HG02938 (cell line): Measurements from ENCODE around the gene SLC12A9.
"Not testable (repeated sequence)": the region's sequence is repeated elsewhere in the genome, so short reads cannot be mapped to it uniquely, and the experiment has no call there.

Experiments
- ATAC-seq: cut with Tn5 transposase; IDR thresholded peaks from one replicate; pipeline ENCODE4 v1.9.1; 2021; ENCODE audit warnings: mild to moderate bottlenecking, moderate library complexity; ENCODE audit not compliant: unreplicated experiment

SLC12A9 gene

DNA sequence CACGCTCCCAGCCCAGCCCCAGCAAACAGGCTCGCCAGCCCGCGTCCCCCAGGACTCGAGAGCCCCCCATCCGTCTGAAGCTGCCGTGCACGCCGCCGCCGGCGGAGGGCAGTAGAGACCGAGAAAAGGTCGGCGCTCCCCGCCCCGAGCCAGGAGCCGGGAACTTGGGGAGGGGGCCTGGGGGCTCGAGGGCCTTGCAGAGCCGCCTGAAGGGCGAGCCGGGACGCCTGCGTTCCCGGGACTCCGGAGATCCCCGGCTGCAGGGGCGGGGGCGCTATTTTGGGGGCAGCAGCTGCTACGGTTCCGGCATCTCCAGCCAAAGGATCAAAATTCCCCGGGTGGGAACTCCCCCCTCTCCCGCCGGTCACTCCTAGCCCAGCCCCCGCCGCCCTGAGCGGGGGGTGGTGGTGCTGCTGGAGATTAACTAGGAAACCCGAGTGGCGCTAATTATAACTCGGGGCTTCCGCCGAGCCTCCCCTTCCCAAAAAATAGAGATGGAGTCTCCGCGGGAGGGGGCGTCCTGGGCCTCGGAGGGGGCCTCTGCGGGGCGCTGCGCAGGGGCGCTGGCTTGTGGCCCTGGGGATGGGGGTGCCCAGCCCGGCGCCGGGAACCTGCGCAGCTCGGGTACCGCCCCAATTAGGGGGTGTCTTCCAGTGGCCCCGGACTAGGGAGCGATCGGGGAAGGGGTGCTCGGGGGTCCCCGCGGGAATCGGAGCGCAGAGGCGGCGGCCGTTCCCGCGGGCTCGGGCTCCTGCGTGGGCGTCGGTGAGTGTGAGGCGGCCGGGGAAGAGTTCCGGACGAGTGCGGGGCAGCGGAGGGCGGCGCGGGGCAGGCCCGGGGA, 42.6 kb downstream of the SLC12A9 start:
- ATAC-seq = no peak

DNA sequence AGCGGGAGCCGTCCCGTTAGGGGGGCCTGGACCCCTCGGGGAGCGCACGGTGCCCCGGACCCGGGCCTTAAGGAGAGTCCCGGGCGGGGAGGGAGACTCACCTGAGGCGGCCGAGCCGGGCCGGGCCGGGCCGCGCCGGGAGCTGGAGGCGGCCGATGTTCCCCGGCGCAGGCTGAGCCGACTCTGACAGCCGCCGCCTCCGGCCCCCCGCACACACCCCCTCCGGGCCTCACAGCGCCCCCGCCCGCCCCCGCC, 43.1 kb downstream of the SLC12A9 start, which contains the start of gene ACHE:
TSS of gene ACHE (minus strand) at position 188 of the 255 bp plus-strand sequence. CDS start 1,656 bp downstream, outside the sequence.
- ATAC-seq = no peak

DNA sequence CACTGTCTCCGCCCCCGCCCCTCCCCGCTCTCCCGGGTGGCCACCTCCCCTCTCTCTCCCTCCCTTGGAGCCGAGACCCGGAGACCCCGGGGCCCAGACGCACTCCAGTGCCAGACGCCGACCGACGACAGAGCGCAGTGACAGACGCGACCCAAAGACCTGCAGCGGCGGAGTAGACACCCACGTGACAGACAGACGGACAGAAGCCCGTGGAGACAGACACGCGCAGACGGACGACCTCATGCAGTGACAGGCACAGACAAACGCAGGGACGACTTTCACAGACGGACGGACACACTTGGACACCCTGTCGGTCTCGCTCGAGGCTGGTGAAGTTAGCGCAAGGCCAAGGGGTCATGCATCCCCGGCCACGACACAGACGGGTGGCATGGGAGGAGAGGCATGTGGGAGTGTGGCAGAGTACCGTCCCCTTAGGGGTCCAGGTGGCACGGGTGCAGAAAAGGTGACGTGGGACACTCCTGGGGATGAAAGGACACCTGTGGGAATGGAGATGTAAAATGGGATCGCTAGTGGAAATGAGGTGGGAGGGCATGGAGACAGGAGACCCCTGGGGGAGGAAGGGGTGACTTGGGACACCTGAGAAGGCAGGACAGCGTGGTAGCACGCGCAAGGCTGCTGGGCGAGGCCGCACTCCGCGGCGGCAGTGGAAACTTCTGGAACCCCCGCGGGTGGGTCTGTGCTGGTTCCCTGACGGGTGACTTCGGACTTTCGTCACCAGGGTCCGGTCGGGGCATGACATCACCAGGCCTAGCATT, 43.6 kb downstream of the SLC12A9 start:
- ATAC-seq = no peak

DNA sequence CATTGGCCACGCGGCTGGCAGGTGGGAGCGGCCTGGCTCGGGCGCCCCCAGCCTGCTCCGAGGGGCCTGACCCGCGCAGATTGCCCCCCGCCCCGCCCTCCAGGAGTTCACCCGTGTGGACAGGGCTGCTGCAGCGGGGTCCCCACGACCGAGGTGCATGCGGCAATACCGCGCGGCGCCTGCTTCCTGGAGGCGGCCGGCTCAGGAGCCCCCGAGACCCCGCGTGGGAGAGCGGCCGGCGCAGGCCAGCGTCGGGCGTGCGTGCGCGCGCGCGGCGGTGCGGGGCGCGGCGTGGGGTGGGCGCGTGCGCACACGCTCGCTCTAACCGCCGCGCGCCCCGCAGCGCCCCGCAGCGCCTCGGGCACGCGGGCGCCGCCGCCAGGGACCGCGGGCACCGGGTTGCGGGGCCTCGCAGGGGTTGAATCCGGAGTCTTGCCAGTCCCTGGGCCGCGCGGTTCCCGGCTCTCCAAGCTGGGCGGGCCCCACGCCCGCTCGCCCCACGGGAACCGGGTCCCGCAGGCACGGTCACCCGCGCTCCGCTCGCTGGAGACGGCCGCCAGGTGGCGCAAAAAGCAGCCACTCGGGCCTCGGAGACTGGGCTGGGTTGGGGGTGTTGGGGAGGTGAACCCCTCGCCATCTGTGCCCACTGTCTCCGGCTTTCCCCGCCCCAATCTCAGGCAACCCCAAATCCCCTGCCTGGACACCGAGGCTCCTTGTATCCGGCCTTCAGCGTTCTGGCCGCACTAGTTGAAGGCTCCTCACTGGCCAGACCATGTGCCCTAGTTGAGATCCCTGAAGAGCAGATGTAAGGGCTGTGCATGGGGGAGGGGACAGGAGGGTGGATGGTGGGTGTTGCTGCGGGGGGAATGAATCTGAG, 44.5 kb downstream of the SLC12A9 start:
- no peak for ATAC-seq

DNA sequence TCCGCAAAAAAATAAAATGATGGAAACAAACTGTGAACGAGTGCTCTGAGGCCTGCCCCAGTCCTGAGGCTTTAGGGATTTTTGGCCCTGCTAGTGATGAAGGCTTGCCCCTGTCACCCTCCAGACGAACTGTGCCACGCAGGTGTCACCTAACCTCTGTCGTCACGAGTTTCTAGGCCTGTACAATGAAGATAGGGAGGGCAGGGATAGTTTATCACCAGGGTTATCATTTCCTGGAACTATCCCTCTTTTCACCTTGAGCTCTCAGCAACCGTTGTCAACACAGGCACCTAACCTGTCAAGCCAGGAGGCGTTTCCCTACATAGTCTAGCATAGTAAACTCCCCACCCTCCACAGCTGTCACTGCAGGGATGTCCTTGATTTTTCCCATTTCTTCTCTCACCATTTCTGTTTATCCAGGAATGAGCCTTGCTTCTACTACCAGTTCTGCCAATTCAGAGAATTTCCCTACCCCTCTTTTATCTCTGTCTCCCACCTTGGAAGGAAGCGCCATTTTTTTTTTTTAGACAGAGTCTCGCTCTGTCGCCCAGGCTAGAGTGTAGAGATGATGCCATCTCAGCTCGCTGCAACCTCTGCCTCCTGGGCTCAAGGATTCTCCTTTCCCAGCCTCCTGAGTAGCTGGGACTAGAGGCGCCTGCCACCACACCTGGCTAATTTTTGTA, 45.4 kb downstream of the SLC12A9 start:
- no peak for ATAC-seq

DNA sequence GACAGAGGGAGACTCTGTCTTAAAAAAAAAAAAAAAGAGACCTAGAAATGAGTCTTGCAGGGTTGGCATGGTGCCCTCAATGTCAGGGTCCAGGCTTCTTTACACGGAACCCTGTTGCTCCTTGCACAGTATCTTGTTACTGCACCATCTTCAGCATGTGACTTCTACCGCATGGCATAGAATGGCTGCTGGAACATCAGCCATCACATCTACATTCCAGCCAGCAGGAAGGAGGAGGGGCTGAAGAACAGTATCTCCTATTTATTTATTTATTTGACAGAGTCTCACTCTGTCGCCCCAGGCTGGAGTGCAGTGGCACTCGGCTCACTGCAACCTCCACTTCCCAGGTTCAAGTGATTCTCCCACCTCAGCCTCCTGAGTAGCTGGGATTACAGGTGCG, 46.9 kb downstream of the SLC12A9 start:
- no peak for ATAC-seq

DNA sequence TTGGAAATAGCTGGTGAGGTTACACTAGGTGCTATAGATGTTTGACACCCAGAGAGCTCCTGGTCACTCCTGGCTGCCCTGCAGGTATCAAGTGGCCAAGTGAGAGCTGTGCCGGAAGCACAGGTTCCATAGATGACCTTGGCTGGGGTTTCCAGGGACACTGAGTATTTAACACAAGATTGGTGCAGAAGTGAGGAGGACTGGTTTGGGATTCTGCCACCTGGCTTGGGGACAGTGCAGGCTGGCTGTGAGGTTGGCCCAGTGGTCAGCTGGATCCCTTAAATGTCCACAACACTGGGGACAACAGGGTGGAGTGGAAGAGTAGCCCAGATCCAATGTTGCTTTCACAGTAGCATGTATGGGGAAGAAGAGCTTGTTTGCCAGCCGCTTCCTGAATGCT, 48.5 kb downstream of the SLC12A9 start:
- no peak for ATAC-seq

DNA sequence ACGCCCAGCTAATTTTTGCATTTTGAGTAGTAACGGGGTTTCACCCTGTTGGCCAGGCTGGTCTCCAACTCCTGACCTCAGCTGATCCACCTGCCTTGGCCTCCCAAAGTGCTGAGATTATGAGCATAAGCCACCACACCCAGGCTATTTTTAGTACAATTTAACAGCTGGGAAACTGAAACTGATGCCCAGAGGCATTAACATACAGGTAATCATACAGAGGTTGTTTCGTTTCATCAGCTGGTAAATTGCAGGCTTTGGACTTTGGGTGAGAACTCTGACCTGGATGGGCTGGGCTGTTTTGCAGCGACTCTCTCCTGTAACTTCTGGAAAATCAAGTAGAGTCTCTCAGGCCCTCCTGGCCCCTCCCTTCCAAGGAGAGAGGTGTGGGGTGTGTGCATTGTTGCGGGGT, 49.4 kb downstream of the SLC12A9 start:
- no peak for ATAC-seq

DNA sequence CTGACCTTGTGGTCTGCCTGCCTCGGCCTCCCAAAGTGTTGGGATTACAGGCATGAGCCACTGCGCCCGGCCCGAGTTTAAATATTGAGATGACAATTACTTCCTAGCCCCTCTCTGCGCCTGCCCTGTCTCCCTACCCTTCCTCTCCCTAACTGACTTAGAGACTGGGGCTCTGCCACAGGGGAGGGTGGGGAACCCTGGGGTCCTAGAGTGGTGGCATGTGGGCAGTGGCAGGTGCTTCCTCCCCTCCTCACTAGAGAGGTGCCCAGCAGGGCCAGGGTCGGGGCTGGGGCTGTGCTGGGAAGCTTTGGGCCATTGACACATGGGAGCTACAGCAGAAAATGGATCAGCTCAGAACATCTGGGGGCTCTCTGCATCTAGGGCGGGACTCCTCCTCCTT, 50.1 kb downstream of the SLC12A9 start:
- no peak for ATAC-seq

DNA sequence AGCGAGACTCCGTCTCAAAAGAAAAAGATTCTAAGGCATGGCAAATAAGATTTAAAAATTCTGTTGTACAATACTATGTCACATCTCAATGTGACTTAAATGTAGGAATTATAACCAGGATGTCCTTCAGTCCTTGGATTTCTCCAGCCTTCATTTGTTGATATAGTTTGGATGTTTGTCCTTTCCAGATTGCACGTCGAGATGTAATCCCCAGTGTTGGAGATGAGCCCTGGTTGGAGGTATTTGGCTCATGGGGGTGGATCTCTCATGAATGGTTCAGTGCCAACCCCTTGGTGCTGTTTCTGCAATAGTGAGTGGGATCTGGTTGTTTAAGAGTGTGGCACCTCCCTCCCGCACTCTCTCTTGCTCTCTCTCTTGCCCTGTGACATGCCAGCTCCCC, 56.0 kb downstream of the SLC12A9 start:
- no peak for ATAC-seq

DNA sequence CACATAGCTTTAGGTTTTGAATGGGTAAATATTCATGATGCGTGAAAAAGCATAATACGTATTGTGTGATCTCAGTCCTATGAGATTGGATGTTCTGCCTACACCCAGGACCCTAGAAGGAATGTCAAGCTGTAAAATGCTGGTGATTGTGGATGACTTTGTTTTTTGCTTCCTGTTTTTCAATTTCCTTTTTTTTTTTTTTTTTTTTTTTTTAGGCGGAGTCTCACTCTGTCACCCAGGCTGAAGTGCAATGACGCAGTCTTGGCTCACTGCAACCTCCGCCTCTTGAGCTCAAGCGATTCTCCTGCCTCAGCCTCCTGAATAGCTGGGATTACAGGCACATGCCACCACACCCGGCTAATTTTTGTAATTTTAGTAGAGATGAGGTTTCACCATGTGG, 57.9 kb downstream of the SLC12A9 start:
- ATAC-seq = not testable (repeated sequence)

DNA sequence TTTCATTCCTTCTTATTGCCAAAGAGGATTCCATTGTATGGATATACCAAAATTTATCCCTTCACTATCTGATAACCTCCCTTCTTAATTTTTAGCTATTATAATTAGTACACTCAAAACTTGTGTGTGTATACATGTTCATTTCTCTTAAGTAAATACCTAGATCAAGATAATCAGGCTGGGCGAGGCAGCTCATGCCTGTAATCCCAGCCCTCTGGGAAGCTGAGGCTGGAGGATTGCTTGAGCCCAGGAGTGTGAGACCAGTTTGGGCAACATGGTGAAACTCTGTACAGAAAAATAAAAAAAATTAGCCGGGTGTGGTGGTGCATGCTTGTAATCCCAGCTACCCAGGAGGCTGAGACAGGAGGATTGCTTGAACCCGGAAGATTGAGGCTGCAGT, 59.0 kb downstream of the SLC12A9 start:
- ATAC-seq = no peak

DNA sequence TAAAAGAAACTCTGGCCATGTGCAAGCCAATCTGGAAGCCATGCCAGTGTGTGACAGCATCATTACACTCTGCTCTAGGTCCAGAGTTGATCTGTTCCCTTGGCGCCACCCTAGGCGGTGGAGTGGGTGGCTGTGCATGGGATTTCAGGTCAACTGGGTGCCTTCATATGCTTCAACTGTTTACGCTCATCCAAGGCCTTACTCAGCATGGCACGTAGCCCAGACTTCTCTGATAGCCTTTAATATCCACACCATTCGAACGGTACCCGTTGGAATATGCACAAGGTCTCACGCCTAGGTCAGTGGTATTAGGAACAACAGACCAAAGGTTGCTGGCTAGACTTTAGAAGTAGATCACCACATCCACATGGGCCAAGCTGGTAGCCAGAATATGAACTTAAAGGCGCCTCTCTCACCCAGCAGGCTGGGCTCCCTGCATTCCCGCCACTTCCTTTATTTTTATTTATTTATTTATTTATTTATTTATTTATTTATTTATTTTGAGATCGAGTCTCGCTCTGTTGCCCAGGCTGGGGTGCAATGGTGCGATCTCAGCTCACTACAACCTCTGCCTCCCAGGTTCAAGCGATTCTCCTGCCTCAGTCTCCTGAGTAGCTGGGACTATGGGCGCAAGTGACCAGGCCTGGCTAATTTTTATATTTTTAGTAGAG, 61.8 kb downstream of the SLC12A9 start:
- ATAC-seq = no peak

DNA sequence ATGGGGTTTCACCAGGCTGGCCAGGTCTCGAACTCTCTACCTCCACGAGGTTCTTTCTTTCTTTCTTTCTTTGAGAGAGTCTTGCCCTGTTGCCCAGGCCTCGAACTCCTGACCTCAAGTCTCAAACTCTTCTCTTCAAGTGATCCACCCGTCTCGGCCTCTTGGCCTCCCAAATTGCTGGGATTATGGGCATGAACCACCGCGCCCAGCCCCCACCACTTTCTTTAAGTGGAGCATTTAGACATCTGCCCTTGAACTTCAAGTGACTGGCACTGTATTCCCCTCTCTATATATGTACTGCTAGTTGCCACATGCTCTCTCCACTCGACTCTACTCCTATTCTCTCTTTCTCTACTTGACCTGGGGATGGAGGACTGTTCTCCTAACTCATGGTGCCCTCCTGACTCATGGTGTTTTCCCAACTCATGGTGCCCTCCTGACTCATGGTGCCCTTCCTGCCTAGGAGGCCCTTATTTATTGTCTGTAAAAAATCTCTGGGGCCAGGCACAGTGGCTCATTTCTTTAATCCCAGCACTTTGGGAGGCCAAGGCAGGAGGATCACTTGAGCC, 62.5 kb downstream of the SLC12A9 start:
- ATAC-seq = no peak
